HG02642 (cell line): ENCODE data around the gene PTTG1.

Source experiments
- ATAC-seq: cut with Tn5 transposase; IDR thresholded peaks from one replicate; pipeline ENCODE4 v1.9.1; 2021; ENCODE audit warnings: mild to moderate bottlenecking; ENCODE audit not compliant: unreplicated experiment, poor library complexity

The PTTG1 gene

DNA sequence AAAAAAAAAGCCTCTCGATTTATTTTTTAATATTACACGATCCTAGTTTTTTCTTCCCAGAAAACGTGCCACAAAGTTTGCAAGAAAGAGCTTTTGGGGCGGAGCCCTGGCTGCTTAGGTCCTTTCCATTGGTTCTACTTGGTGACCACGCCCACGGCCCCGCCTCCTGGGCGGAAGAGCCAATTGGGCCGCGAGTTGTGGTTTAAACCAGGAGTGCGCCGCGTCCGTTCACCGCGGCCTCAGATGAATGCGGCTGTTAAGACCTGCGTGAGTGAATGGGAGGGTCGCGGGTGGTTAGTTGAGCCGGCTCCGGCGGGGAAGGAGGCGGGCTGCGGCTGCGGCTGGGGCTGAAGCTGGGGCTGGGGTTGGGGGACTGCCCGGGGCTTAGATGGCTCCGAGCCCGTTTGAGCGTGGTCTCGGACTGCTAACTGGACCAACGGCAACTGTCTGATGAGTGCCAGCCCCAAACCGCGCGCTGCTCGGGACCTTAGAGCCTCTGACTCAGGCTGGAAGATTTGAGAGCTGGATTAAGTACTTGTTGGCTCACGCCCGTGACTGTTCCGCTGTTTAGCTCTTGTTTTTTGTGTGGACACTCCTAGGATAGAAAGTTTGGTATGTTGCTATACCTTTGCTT, at the start of gene PTTG1:
TSS of gene PTTG1 (plus strand) at position 231 of the 634 bp plus-strand sequence. CDS start 458 bp downstream, outside the sequence.
- peak; percentile 69 for ATAC-seq

DNA sequence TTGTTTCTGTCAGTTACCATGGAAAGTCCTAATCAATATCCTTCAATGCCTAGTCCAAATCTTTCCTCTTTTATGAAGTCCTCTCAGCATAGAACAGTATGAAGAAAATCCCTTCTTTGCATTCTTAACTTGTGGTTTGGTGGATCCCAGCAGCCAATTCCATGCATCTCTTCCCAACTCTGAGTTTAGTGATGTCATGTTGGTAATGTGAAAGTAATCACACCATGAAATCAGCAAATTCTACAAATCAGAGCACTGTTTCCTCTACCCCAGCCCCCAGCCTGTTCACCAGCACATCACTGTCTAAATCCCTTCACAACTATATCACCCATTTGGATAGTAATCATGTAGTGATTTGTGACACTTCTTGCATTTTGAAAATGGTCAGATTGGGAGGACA, 46.5 kb upstream of the PTTG1 start:
- ATAC-seq, result no peak

- ATAC-seq, result no peak
Observed at GRCh38 chr5:160375701-160376100, 46.0 kb upstream of the PTTG1 start.

GRCh38 chr5:160376416-160376815, 45.2 kb upstream of the PTTG1 start:
- ATAC-seq, result no peak

DNA sequence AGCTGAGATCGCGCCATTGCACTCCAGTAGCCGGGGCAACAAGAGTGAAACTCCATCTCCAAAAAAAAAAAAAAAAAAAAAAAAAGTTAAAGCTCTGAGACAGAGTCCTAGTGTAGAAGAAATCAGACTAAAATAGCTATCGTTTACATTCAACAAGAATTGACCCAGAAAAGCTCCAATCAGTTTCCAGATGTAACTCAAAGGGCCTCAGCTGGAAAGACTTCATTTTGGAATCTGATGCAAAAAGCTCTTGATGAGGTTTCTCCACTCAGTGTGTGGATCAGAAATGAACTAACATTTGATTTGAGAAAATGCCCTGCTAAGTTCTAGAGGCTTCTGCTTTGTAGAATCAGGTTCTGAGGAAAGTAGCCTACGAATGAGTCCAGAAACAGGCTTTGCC, 44.0 kb upstream of the PTTG1 start:
- no peak for ATAC-seq

DNA sequence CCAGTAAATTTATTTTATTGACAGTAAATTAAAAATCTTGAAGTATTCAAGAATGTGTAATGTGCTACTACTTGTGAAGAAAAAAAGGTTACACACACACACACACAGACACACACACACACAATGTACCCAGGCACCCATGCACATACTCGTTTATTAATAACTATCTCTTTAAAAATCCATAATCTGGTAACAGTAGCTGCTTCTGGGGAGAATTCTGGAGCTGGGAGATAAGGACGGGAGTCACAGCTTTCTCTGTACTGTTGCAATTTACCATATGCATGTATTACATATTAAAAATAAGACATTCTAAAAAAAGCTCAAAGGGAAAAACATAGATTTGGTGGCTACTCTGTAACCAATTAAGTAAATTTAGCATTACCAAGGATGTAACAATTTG, 43.3 kb upstream of the PTTG1 start:
- no peak for ATAC-seq

DNA sequence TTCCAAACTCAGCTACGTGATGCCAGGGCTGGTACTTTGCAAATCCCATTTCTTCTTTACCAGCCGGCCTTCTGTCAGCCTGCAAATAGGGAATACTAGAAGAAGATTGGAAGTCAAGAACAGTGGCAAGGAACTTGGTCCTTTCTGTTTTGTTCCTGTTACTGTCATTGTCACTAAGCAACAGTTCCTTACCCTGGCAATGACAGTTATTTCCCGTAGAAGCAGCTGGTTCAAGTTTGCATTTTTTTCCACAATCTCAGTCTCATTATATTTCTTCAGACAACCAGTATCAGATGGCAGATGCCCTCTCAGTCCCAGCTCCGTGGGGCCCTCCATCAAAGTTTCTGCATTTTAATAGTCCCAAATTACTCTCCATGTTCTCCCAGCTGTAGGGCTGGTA, 42.1 kb upstream of the PTTG1 start:
- ATAC-seq, result no peak

DNA sequence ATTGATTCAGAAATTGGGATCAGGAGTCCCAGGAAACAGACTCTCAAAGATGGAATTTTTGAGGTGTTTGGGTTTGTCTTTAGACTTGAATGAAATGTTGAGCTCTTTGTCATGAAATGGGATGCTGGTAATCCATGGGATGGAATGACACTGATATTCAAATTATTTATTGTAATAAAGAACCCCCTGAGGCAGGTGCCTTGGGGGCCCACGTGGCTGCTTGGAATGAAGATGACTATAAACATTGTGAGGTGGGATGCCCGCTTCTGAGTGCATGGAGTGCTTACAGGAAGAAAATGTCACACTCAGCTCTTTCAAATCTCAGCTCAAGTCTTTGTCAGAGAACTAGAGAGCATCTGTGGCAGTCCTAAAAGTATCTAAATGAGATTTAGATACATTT, 41.6 kb upstream of the PTTG1 start:
- no peak for ATAC-seq

DNA sequence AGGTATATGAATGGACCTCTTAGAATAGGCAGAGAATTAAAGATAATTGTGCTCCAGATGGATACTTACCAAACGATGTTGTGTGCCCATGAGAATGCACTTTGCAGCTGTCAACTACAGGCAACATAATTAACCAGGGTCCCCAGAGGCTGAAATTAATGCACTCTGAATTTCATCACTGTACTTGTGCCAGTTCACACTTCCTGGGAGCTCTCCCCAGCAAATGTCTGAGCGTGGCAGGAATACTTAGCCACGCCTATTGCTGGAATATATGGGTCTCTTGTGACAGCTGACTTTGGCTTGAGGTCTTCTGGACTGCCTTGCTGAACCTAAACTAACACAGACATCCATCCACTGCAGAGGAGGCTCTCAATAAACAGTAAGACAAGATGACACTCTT, 39.3 kb upstream of the PTTG1 start:
- ATAC-seq, result no peak

DNA sequence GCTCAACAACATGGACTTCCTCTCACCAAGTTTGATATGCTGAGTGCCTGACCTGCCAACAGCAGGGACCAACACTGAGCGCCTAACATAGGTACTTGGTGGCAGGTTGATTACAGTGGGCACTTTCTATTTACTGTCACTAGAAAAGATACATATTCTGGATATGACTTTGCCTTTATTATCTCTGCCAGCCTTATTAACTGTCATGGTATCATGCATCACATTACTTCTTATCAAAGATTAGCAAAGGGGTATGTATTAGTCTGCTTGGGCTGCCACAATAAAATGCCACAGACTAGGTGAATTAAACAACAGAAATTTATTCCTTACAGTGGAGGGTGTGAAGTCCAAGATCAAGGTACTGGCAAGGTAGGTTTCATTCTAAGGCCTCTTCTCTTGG, 37.0 kb upstream of the PTTG1 start:
- ATAC-seq, result no peak

- no peak for ATAC-seq
Observed at GRCh38 chr5:160385496-160385895, 36.2 kb upstream of the PTTG1 start.

- ATAC-seq, result no peak
Observed at GRCh38 chr5:160387445-160387844, 34.2 kb upstream of the PTTG1 start.

DNA sequence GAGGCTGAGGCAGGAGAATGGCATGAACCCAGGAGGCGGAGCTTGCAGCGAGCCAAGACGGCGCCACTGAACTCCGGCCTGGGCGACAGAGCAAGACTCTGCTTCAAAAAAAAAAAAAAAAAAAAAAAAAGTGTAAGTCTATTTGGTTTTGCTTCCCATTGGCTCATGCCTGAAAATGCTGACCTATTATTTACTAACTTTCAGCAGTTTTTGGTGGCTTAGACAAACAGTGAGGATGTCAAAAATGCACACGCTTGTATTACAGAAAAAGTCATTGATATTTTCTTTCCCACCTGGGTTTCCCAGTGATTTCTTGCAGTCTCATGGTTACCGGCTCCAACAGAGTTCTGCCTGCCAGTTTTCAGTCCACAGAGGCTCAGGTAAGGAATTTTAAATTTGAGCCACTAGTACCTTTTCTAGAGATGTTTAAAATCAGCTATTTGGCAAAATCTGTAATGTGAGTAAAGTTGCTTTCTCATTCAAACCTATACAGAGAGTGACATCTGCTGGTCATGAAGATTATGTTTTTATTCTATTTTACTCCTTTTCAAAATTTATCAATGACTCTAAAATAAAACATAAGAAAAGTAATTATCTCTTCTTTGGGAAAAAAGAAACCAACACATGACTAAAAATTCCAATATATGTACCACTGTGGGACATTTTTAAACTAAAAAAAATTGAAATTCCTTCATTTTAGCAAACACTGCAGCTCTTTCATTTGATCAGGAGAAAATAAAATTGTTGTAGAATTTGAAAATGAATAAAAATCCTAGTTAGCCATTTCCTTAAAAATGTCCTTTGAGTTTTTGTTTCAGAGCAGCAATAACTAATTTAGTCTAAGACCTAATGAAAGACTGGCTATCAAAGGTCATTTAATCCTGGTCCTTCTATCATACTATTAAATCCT, 30.6 kb upstream of the PTTG1 start:
- no peak for ATAC-seq

DNA sequence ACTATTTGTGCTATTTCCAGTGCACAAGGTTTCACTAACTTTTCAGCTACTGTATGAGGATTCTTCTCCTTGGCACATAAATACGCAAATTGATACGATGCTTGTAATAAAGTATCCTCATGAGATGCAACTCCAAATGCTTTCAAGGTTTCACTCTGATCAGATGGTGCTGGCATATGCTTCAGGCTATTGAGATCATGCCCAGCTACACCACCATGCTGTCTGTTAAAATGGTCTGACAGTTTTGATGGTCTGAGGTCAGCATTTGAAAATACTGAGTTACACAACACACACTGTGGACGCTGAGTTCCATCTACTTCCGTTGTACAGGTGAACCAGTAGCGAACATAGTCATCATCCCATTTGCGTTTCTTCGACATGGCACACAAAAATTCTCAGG, 26.5 kb upstream of the PTTG1 start:
- no peak for ATAC-seq

GRCh38 chr5:160397492-160397891, 24.2 kb upstream of the PTTG1 start:
- no peak for ATAC-seq

- ATAC-seq, result no peak
Observed at GRCh38 chr5:160398806-160399205, 22.8 kb upstream of the PTTG1 start.

DNA sequence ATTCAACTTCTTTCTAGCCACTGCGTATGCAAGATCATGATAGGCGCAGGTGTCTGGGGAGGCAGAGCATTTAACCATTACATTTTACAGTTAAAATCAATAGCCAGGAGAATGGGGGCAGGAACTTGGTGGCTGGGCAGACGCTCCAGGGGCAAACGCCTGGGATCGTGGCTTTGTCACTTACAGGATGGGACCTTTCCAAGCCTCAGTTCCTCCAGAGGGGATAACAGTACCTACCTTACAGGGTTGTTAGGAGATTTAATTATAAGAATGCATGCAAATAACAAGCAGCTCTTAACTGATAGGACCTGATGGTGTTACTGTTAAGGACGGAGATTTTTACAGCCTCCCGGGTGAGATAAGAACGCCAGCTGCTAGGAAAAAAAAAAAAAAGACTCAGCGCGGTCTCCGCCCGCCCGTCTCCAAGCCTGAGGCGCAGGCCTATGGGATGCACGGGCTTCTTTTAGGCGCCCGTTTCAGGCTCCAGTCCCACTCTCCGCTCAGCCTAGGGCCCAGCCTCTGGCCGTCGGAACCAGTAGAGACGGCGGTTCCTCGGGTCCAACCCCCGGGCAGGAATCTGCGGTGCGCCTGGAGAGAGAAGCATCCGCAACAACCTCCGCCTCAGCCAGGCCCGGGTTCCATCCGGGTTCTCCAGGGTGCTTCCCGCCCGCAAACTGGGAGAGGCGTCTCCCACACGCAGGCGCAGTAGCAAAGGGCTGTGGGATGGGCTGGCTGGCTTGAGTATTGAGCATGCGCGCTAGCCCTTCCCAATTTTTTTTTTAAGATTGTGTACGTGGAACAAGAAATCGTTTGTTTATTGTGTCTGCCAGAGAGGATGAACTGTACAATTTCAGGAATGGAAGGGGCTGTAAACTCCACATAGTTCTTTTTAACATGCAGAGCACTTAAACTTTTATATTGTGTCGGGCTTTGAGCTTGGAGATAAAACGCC, 22.0 kb upstream of the PTTG1 start, which contains the start of gene FAM200C:
TSS of gene FAM200C (minus strand) at position 653 of the 952 bp plus-strand sequence. CDS start 4,564 bp downstream, outside the sequence.
- peak; percentile 91 for ATAC-seq

- peak; percentile 73 for ATAC-seq
Observed at GRCh38 chr5:160418561-160419457, 2.8 kb upstream of the PTTG1 start, which contains the start of gene SLU7. Gene SLU7, minus strand, starts transcription at chr5:160419081. Its CDS starts 3,787 bp downstream, at chr5:160415294.
